Activated T-cell treated with anti-CD3 and anti-CD28 coated beads for 24 hours (primary cell): ENCODE measurements around the gene KCNK4.

Experiments
- DNase-seq: peaks from one replicate; pipeline ENCODE4 v3.0.0-alpha.2; 2020; ENCODE audit warnings: low read depth

Gene KCNK4

DNA sequence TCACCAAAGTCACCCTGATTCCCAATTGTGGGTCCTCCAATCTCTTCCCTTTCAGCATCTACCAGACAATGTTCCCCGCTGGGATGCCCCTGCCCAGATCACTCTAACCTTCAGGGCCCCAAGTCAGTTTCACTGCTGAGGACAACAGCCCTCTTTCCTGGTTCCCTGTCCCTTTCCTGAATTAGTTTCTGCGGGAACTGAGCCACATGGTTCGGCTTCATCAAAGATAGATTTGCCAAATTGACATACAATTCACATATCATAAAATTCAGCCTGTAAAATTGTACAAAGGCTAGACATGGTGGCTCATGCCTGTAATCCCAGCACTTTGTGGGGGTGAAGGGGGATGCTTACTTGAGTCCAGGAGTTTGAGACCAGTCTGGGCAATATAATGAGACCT, 36.9 kb downstream of the KCNK4 start:
- no peak for DNase-seq

GRCh38 chr11:64330888-64331287, 39.8 kb downstream of the KCNK4 start:
- DNase-seq, result no peak

DNA sequence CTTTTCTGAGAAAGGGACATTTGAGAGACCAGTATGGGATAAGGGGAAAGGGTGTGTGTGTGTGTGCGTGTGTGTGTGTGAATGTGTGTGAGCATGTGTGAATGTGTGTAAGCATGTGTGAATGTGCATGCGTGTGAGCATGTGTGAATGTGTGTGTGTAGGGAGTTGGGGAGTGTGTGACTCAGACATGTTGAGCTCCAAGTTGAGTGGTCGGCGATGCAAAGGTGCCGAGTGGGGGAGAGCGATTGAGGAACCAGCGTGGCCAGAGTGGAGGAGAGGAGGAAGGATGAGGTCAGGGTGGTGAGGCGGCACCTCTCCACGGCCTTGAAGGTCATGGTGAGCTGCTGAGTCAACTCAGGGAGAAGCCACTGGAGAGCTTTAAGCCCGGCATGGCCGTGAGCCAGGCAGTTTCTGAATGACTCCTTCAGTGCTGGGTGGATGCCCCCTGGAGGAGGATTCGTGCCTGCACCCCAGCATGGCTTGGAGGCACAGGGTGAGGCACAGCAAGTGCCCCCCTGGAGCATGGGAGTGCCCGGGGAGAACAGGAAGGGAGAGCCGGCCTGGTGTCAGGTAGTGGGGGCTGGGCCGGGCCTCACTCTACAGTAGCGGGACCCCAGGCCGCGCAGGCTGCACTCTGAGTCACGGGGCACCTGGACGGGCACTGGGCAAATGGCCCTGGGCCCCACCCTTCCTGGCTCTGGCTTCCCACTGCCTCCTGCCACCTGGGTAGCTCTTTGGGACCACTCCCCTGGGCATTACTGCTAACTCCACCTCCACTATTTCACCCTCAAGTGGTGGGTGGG, 40.7 kb downstream of the KCNK4 start:
- peak; percentile 65 for DNase-seq

GRCh38 chr11:64333556-64333955, 42.5 kb downstream of the KCNK4 start:
- DNase-seq, result no peak

- DNase-seq, result no peak
These were observed 43.9 kb downstream of the KCNK4 start for GRCh38 chr11:64334764-64335735.

- DNase-seq, result no peak
These were observed 46.6 kb downstream of the KCNK4 start for GRCh38 chr11:64337538-64338249.

DNA sequence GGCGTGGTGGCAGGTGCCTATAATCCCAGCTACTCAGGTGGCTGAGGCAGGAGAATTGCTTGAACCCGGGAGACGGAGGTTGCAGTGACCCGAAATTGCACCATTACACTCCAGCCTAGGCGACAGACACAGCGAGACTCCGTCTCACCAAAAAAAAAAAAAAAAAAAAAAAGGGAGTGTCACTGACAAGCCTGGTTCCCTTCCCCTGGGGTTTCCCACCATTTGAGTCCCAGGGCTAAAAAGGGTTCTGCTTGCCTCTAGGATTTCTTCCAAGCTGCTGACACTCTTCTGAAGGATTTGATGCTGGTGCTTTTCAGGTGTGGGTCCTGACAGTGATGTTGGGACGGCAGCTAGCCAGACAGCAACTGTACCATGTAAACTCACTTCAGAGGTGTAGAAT, 47.6 kb downstream of the KCNK4 start:
- DNase-seq, result no peak

DNA sequence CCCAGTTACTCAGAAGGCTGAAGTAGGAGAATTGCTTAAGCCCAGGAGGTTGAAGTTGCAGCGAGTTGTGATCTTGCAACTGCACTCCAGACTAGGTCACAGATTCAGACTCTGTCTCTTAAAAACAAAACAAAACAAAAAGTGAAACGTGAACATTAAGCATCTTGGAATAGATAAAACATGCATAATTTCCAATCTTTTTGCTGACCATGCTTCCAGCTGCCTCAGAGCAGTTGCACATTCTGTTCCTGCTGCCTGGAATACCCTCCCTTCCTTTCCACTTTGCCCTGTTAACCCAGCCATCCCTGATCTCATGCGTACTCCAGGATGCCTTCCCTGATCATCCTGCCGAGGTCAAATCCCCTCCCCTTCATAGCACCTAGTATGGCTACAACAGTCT, 48.2 kb downstream of the KCNK4 start:
- no peak for DNase-seq

- DNase-seq, result peak; percentile 73
These were observed 48.8 kb downstream of the KCNK4 start, which contains the start of gene CCDC88B for GRCh38 chr11:64339754-64340408. Gene CCDC88B (plus strand): TSS chr11:64340204. CDS start chr11:64340267, 63 bp downstream.

DNA sequence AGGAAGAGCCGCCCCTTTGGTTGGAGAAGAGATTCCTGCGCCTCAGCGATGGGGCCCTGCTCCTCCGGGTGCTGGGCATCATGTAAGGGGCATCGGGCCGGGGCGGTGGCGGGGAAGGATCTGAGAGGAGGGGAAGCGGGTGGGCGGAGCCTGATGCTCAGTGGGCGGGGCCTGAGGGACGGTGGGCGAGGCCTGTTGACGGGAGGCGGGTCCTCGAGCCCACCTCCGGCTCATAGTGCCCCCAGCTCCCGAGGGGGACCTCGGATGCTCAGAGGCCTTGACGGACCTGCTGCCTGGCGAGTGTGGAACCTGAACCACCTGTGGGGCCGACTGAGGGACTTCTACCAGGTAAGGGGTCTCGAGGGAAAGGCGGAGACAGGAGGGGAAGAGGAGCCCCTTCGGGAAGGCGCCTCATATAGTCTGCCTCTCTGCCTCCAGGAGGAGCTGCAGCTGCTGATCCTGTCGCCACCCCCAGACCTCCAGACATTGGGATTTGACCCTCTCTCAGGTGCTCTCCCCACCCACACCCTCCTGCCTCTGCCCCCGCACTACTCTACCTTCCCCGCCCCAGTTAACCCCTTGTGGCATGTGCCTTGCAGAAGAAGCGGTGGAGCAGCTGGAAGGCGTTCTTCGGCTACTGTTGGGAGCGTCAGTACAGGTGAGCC, 49.7 kb downstream of the KCNK4 start:
- no peak for DNase-seq

GRCh38 chr11:64341429-64341828, 50.3 kb downstream of the KCNK4 start:
- DNase-seq, result no peak

DNA sequence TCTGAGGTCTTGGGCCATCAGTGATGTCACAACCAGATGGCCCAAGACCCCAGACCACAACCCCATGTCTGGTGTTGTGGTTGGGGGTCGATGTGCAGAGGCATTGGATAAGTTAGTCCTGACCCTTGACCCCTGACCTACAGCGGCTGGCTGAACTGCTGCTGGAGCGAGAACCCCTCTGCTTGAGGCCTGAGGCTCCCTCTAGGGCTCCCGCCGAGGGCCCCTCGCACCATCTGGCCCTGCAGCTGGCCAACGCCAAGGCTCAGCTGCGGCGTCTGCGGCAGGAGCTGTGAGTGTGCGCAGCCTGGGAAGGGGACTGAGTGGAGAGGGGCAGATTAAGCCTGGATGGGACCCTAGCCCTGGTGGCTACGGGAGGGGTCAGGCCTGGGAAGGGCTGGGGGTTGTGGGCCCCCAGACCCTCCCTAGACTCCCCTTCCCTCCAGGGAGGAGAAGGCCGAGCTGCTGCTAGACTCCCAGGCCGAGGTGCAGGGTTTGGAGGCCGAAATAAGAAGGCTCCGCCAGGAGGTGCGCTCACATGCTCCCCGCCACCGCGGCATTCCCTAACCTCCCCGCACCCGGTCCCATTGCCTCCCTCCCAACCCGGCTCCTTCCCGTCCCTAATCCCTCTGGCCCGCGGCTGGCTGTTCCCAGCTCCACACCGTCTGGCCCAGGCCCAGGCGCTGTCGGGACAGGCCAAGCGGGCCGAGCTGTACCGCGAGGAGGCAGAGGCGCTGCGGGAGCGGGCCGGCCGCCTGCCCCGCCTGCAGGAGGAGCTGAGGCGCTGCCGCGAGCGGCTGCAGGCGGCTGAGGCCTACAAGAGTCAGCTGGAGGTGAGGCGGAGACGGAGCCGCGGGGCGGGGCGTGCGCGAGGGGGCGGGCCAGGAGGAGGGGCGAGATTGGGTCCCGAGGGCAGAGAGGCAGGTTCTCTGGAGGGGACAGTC, 51.0 kb downstream of the KCNK4 start:
- peak; percentile 87 for DNase-seq

DNA sequence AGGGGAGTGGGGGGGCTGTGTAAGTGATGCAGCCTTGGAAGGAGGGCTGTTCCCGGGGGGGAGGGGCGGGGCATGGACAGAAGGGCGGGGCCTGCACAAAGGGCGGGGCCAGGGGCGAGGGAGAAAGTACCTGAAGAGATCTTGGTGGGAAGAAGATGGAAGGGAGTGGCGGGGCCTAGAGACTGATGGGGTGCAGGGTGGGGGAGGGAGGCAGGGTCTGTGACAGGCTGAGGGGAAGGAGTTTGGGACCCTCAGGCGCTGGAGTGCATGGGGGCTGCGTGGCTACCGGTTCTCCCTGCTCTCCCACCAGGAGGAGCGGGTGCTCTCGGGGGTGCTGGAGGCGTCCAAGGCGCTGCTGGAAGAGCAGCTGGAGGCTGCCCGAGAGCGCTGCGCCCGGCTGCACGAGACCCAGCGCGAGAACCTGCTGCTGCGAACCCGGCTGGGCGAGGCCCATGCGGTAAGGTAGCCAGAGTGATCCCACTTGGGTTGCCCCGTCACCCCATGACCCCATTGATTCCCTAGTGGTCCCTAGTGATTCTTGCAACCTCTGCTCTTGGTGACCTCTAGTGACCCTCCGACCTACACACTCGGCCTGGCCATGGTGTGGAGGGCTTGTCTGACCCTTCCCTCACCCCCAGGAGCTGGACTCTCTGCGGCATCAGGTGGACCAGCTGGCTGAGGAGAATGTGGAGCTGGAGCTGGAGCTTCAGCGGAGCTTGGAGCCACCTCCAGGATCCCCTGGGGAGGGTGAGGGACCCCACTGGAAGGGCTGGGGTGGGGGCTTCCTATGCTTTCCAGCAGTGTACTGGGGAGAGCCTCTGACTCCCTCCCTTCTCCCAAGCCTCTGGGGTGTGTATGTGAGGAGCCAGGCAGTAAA, 52.0 kb downstream of the KCNK4 start:
- DNase-seq, result no peak

- no peak for DNase-seq
These were observed 52.9 kb downstream of the KCNK4 start for GRCh38 chr11:64343767-64344559.

- DNase-seq, result no peak
These were observed 53.7 kb downstream of the KCNK4 start for GRCh38 chr11:64344787-64345186.

DNA sequence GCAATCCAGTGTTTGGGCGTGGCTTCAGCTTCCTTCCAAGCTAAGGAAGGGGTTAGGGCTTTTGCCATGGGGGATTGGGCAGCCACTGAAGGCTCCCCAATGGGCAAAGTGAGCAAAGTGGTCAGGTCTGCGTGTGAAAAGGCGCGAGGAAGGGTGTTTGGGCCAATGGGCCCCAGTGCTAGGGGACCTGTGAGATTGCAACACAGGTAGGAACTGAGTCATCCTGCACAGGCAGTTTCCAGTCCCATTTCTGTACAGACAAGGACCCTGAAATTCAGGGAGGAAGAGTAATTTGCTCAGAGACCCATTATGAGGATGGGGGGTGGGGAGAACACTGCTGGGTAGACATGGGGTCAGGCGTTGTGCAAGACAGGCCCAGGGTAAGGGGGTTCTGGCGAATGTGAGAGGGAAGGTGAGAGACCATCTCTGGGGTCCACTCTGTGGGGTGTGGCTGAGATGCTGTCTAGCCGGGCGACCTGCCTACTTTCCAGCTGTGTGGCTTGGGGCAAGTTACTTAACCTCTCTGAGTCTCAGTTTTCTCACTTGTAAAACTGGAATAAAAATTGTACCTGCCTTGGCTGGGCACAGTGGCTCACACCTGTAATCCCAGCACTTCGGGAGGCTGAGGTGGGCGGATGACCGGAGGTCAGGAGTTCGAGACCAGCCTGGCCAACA, 56.2 kb downstream of the KCNK4 start:
- DNase-seq, result no peak

- DNase-seq, result no peak
These were observed 57.4 kb downstream of the KCNK4 start for GRCh38 chr11:64348383-64349024.
